Placental epithelial cell (primary cell): ENCODE results near the gene IFNA17. TPM values are rescaled to one million over a fixed set of nuclear protein-coding genes. Genes with fewer than 3 reads are reported as not detected.

Experiments used
- total RNA-seq: library from RNA; depleted of rRNA; stranded (reverse); fragments of >200 nt; gene quantifications from 2 replicates; pipeline ENCODE4 v1.2.3, GENCODE V29; 2012

IFNA17 gene
- not detected in 2 replicates for total RNA-seq

DNA sequence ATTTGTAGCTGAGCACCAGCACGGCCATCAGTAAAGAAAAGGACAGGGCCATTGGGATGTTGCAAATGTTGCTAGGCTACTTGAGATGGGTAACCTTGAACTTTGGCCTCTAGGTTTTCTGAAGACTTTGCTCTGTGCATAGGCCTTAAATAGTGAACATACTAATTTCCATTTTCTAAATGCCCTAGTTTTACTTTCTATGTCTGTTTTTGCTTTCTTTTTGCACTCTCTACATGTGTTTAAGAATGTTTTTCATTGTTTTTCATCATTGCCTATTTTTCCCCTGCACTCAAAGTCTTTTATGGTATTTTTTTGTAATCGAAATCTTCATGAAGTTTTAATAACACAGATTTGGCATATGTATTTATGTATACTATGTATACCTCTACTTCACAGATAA is at the start of gene IFNA17:
Gene IFNA17, minus strand, starts transcription at position 101 of the 400 bp plus-strand sequence. Its CDS starts 49 bp downstream, at position 52.

DNA sequence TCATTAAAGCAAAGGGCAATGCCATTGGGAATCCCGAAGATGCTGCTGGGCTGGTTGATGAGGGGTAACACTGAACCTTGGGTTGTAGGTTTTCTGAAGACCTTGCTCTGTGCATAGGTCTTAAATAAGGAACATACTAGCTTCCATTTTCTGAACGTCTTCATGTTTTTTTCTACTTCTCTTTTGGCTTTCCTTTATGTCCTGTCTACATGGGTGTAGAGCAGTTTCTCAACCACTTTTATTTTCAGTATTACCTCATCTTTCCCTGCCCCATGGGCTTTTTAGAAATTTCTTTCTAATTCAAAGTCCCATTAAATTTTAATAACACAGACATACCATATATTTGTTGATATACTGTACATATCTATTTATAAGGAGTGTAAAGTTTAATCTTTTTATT is 11.9 kb upstream of the IFNA17 start, which contains the start of gene IFNA14:
Gene IFNA14, minus strand, starts transcription at position 95 of the 400 bp plus-strand sequence. Its CDS starts 70 bp downstream, at position 25.

DNA sequence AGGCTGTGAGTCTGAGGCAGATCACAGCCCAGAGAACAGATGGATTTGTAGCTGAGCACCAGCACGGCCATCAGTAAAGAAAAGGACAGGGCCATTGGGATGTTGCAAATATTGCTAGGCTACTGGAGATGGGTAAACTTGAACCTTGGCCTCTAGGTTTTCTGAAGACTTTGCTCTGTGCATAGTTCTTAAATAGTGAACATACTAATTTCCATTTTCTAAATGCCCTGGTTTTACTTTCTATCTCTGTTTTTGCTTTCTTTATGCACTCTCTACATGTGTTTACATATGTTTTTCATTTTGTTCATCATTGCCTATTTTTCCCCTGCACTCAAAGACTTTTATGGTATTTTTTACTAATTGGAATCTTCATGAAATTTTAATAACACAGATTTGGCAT is 10.8 kb downstream of the IFNA17 start, which contains the start of gene IFNA16:
Gene IFNA16, minus strand, starts transcription at position 101 of the 400 bp plus-strand sequence. Its CDS starts 6 bp downstream, at position 95.

DNA sequence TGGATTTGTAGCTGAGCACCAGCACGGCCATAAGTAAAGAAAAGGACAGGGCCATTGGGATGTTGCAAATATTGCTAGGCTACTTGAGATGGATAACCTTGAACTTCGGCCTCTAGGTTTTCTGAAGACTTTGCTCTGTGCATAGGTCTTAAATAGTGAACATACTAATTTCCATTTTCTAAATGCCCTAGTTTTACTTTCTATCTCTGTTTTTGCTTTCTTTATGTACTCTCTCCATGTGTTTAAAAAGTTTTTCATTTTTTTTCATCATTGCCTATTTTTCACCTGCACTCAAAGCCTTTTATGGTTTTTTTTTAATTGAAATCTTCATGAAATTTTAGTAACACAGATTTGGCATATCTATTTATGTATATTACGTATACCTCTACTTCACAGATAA is 21.0 kb downstream of the IFNA17 start, which contains the start of gene IFNA10:
Gene IFNA10, minus strand, starts transcription at position 101 of the 400 bp plus-strand sequence. Its CDS starts 46 bp downstream, at position 55.

DNA sequence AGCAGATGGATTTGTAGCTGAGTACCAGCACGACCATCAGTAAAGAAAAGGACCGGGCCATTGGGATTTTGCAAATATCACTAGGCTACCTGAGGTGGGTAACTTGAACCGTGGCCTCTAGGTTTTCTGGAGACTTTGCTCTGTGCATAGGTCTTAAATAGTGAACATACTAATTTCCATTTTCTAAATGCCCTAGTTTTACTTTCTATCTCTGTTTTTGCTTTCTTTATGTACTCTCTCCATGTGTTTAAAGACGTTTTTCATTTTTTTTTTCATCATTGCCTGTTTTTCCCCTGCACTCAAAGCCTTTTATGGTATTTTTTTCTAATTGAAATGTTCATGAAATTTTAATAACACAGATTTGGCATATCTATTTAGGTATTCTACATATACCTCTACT is 25.9 kb downstream of the IFNA17 start, which contains the start of gene IFNA7:
Gene IFNA7, minus strand, starts transcription at position 101 of the 400 bp plus-strand sequence. Its CDS starts 40 bp downstream, at position 61.

DNA sequence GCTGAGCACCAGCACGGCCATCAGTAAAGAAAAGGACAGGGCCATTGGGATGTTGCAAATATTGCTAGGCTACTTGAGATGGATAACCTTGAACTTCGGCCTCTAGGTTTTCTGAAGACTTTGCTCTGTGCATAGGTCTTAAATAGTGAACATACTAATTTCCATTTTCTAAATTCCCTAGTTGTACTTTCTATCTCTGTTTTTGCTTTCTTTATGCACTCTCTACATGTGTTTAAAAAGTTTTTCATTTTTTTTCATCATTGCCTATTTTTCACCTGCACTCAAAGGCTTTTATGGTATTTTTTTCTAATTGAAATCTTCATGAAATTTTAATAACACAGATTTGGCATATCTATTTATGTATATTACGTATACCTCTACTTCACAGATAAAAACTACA is 40.5 kb downstream of the IFNA17 start, which contains the start of gene IFNA4:
Gene IFNA4, minus strand, starts transcription at position 101 of the 400 bp plus-strand sequence. Its CDS starts 56 bp downstream, at position 45.

Other genes with a start within 250 kb of the IFNA17 start
- 25.9 and 30.0 TPM in 2 replicates for gene HACD4, start 196.6 kb downstream of the IFNA17 start, total RNA-seq
- not detected in 2 replicates for gene IFNB1, start 150.3 kb downstream of the IFNA17 start, total RNA-seq
- not detected in 2 replicates for gene IFNW1, start 86.4 kb downstream of the IFNA17 start, total RNA-seq
- gene IFNA21, start 61.6 kb downstream of the IFNA17 start, total RNA-seq: not detected in 2 replicates
- not detected in 2 replicates for gene IFNA4, start 40.6 kb downstream of the IFNA17 start, total RNA-seq
- not detected in 2 replicates for gene IFNA7, start 26.0 kb downstream of the IFNA17 start, total RNA-seq
- gene IFNA10, start 21.1 kb downstream of the IFNA17 start, total RNA-seq: not detected in 2 replicates
- gene IFNA16, start 10.9 kb downstream of the IFNA17 start, total RNA-seq: not detected in 2 replicates
- gene IFNA14, start 11.8 kb upstream of the IFNA17 start, total RNA-seq: not detected in 2 replicates
- gene IFNA5, start 77.1 kb upstream of the IFNA17 start, total RNA-seq: not detected in 2 replicates
- 34.2 and 43.8 TPM in 2 replicates for gene KLHL9, start 107.2 kb upstream of the IFNA17 start, total RNA-seq
- gene IFNA6, start 122.7 kb upstream of the IFNA17 start, total RNA-seq: not detected in 2 replicates
- under 0.01 TPM in 1 of 2 replicates, not detected in the other for gene IFNA13, start 139.8 kb upstream of the IFNA17 start, total RNA-seq
- gene IFNA2, start 157.2 kb upstream of the IFNA17 start, total RNA-seq: not detected in 2 replicates
- not detected in 2 replicates for gene IFNA8, start 180.9 kb upstream of the IFNA17 start, total RNA-seq
- gene IFNA1, start 212.2 kb upstream of the IFNA17 start, total RNA-seq: not detected in 2 replicates